Measurements from ENCODE around the gene EEA1. TPM values are rescaled to one million over a fixed set of nuclear protein-coding genes. Genes with fewer than 3 reads are reported as not detected.
A peak's percentile ranks its signal among the peaks of the same experiment; 100 is the strongest.

EEA1 gene
- total and polyA plus RNA-seq, 2 donors (not counting 1 experiment from before 2014, with no cell fraction given): 25.6 to 46.4 TPM

GRCh38 chr12:92933606-92934005, 4.5 kb upstream of the EEA1 start:
- H3K9ac ChIP-seq (ENCODE audit: insufficient read depth, low read length): no peak overlapping the region
- H3K9me3 ChIP-seq (ENCODE audit: control insufficient read depth, insufficient read depth, low read depth, low read length): no peaks in the 10 kb centered on the region
- H3K36me3 ChIP-seq (ENCODE audit: control insufficient read depth, insufficient read depth, low read length): no peaks in the 10 kb centered on the region
- no peak overlapping the region for H3K27ac ChIP-seq (ENCODE audit: insufficient read depth, low read length)
- H3K27me3 ChIP-seq (ENCODE audit: control insufficient read depth, insufficient read depth, low read length): no peaks in the 10 kb centered on the region
- TF ChIP-seq CTCF (conservative IDR thresholded peaks at IDR 0.05 in 1 of 2, IDR thresholded peaks at IDR 0.05 in 1 of 2; ENCODE audit: low read depth in 1 of 2, low read length in 2 of 2) (no peak), EZH2 (IDR thresholded peaks at IDR 0.05; ENCODE audit: low read length, missing control alignments) (no peak)
- no peaks in the 10 kb centered on the region for H3K4me1 ChIP-seq (ENCODE audit: control insufficient read depth, extremely low read depth, insufficient read depth, low read length)
- DNase-seq (ENCODE audit: low read depth in 2 of 2): no peak
- no peak overlapping the region for H3K4me2 ChIP-seq (ENCODE audit: extremely low read depth, insufficient read depth, low read length)
- H2AFZ ChIP-seq (ENCODE audit: low read length): no peak overlapping the region
- H4K20me1 ChIP-seq (ENCODE audit: control insufficient read depth, extremely low read depth, insufficient read depth, low read length): no peaks in the 10 kb centered on the region
- H3K79me2 ChIP-seq (ENCODE audit: control insufficient read depth, insufficient read depth, low read length): peaks cover under 1% of the 10 kb centered on the region
- no peak overlapping the region for H3K4me3 ChIP-seq (replicated peaks in 1 of 4; ENCODE audit: control extremely low read depth in 1 of 4, insufficient read depth in 1 of 4, low read depth in 3 of 4, low read length in 4 of 4)

GRCh38 chr12:92930421-92930820, 1.3 kb upstream of the EEA1 start:
- no peak for TF ChIP-seq CTCF (conservative IDR thresholded peaks at IDR 0.05 in 1 of 2, IDR thresholded peaks at IDR 0.05 in 1 of 2; ENCODE audit: low read depth in 1 of 2, low read length in 2 of 2)
- no peaks in the 10 kb centered on the region for H3K36me3 ChIP-seq (ENCODE audit: control insufficient read depth, insufficient read depth, low read length)
- H3K4me3 ChIP-seq (replicated peaks in 1 of 4; ENCODE audit: control extremely low read depth in 1 of 4, insufficient read depth in 1 of 4, low read depth in 3 of 4, low read length in 4 of 4): peak overlapping the region in 2 of 4 experiments; percentile 59 to 77
- no peaks in the 10 kb centered on the region for H3K9me3 ChIP-seq (ENCODE audit: control insufficient read depth, insufficient read depth, low read depth, low read length)
- DNase-seq (ENCODE audit: low read depth in 2 of 2): peak in 1 of 2 donors; percentile 17
- no peak overlapping the region for H3K9ac ChIP-seq (ENCODE audit: insufficient read depth, low read length)
- no peak overlapping the region for H2AFZ ChIP-seq (ENCODE audit: low read length)
- no peak overlapping the region for H3K27ac ChIP-seq (ENCODE audit: insufficient read depth, low read length)
- no peaks in the 10 kb centered on the region for H4K20me1 ChIP-seq (ENCODE audit: control insufficient read depth, extremely low read depth, insufficient read depth, low read length)
- H3K27me3 ChIP-seq (ENCODE audit: control insufficient read depth, insufficient read depth, low read length): no peaks in the 10 kb centered on the region
- H3K79me2 ChIP-seq (ENCODE audit: control insufficient read depth, insufficient read depth, low read length): peaks cover 27% of the 10 kb centered on the region
- H3K4me2 ChIP-seq (ENCODE audit: extremely low read depth, insufficient read depth, low read length): peak overlapping the region; percentile 98
- H3K4me1 ChIP-seq (ENCODE audit: control insufficient read depth, extremely low read depth, insufficient read depth, low read length): no peaks in the 10 kb centered on the region

GRCh38 chr12:92929983-92930382, 888 bp upstream of the EEA1 start:
- H3K9ac ChIP-seq (ENCODE audit: insufficient read depth, low read length): peak overlapping the region; percentile 93
- H3K79me2 ChIP-seq (ENCODE audit: control insufficient read depth, insufficient read depth, low read length): peaks cover 32% of the 10 kb centered on the region
- peak overlapping the region; percentile 59 to 77 (median 73) for H3K4me3 ChIP-seq (replicated peaks in 1 of 4; ENCODE audit: control extremely low read depth in 1 of 4, insufficient read depth in 1 of 4, low read depth in 3 of 4, low read length in 4 of 4)
- no peaks in the 10 kb centered on the region for H3K36me3 ChIP-seq (ENCODE audit: control insufficient read depth, insufficient read depth, low read length)
- H3K27me3 ChIP-seq (ENCODE audit: control insufficient read depth, insufficient read depth, low read length): no peaks in the 10 kb centered on the region
- H3K4me2 ChIP-seq (ENCODE audit: extremely low read depth, insufficient read depth, low read length): peak overlapping the region; percentile 98
- no peaks in the 10 kb centered on the region for H3K9me3 ChIP-seq (ENCODE audit: control insufficient read depth, insufficient read depth, low read depth, low read length)
- no peaks in the 10 kb centered on the region for H4K20me1 ChIP-seq (ENCODE audit: control insufficient read depth, extremely low read depth, insufficient read depth, low read length)
- H2AFZ ChIP-seq (ENCODE audit: low read length): peak overlapping the region; percentile 8
- H3K27ac ChIP-seq (ENCODE audit: insufficient read depth, low read length): peak overlapping the region; percentile 91
- TF ChIP-seq CTCF (conservative IDR thresholded peaks at IDR 0.05 in 1 of 2, IDR thresholded peaks at IDR 0.05 in 1 of 2; ENCODE audit: low read depth in 1 of 2, low read length in 2 of 2) (no peak), EZH2 (IDR thresholded peaks at IDR 0.05; ENCODE audit: low read length, missing control alignments) (no peak)
- no peak for DNase-seq (ENCODE audit: low read depth in 2 of 2)
- H3K4me1 ChIP-seq (ENCODE audit: control insufficient read depth, extremely low read depth, insufficient read depth, low read length): no peaks in the 10 kb centered on the region
